WTC11 (cell line): Measurements from ENCODE around the gene RNF11. TPM values are rescaled to one million over a fixed set of nuclear protein-coding genes. Genes with fewer than 3 reads are reported as not detected.

Source experiments
- ATAC-seq: fragments of 200-7000 bp; cut with Tn5 transposase; 2 replicates; pipeline ENCODE4 v1.10.0; 2021; ENCODE audit warnings: mild to moderate bottlenecking, moderate library complexity
- CTCF ChIA-PET: fragments of 300-600 bp; sonication (Branson Sonifier 250); formaldehyde crosslinking; loops from one replicate; lab custom pipeline; 2021; ENCODE audit warnings: antibody characterized with exemption; lab: Charles Lee
- POLR2A ChIA-PET: fragments of 350-600 bp; sonication (Branson Sonifier 250); formaldehyde crosslinking; loops from one replicate; lab custom pipeline; 2021; ENCODE audit warnings: antibody characterized with exemption; lab: Charles Lee
- DNase-seq: peaks from one replicate; pipeline ENCODE4 v3.0.0; 2021; ENCODE audit warnings: low spot score
- H3K27ac Mint-ChIP-seq: 2 replicates; pipeline ENCODE4 v1.8.0; 2021; ENCODE audit warnings: mixed read lengths
- H3K27me3 Mint-ChIP-seq: 2 replicates; pipeline ENCODE4 v1.8.0; 2021; ENCODE audit warnings: low read depth, mild to moderate bottlenecking, moderate library complexity, mixed read lengths
- H3K36me3 Mint-ChIP-seq: 2 replicates; pipeline ENCODE4 v1.8.0; 2021; ENCODE audit warnings: mixed read lengths
- H3K4me1 Mint-ChIP-seq: 2 replicates; pipeline ENCODE4 v1.8.0; 2022; ENCODE audit warnings: mixed read lengths
- H3K4me3 Mint-ChIP-seq: 2 replicates; pipeline ENCODE4 v1.8.0; 2021; ENCODE audit warnings: mild to moderate bottlenecking, moderate library complexity, mixed read lengths
- H3K9me3 Mint-ChIP-seq: 2 replicates; pipeline ENCODE4 v1.8.0; 2021; ENCODE audit warnings: mixed read lengths
- ARID4B ChIP-seq: sonication (generic); formaldehyde crosslinking; IDR thresholded peaks from 2 replicates; pipeline ENCODE4 v1.8.0; 2023; ENCODE audit warnings: missing genetic modification reagents, mild to moderate bottlenecking, borderline replicate concordance
- CBFB ChIP-seq: sonication (generic); formaldehyde crosslinking; IDR thresholded peaks from 2 replicates; pipeline ENCODE4 v1.8.1; 2022; ENCODE audit warnings: mild to moderate bottlenecking, low read depth, missing genetic modification reagents
- FOXK1 ChIP-seq: sonication (generic); formaldehyde crosslinking; IDR thresholded peaks from 2 replicates; pipeline ENCODE4 v1.8.0; 2022; ENCODE audit warnings: mild to moderate bottlenecking, moderate library complexity, missing genetic modification reagents
- GABPB1 ChIP-seq: sonication (generic); formaldehyde crosslinking; IDR thresholded peaks from 2 replicates; pipeline ENCODE4 v1.8.1; 2023; ENCODE audit warnings: mild to moderate bottlenecking, missing genetic modification reagents
- HMGA2 ChIP-seq: fragments of 250-450 bp; sonication (Bioruptor Pico); IDR thresholded peaks from 2 replicates; pipeline ENCODE4 v1.4.0; 2021; ENCODE audit warnings: mild to moderate bottlenecking, moderate library complexity
- JAZF1 ChIP-seq: fragments of 250-450 bp; sonication (Bioruptor Pico); IDR thresholded peaks from 2 replicates; pipeline ENCODE4 v1.9.0; 2021; ENCODE audit warnings: moderate library complexity, mild to moderate bottlenecking, inconsistent platforms
- JUN ChIP-seq: sonication (generic); formaldehyde crosslinking; IDR thresholded peaks from 2 replicates; pipeline ENCODE4 v1.8.0; 2023; ENCODE audit warnings: mild to moderate bottlenecking, missing genetic modification reagents
- MAX ChIP-seq: sonication (generic); formaldehyde crosslinking; IDR thresholded peaks from 2 replicates; pipeline ENCODE4 v1.8.0; 2022; ENCODE audit warnings: mild to moderate bottlenecking, missing genetic modification reagents
- NFYB ChIP-seq: sonication (generic); formaldehyde crosslinking; conservative IDR thresholded peaks from 2 replicates; pipeline ENCODE4 v1.8.0; 2022; ENCODE audit warnings: low read depth, missing genetic modification reagents
- NR1H2 ChIP-seq: sonication (generic); formaldehyde crosslinking; IDR thresholded peaks from 2 replicates; pipeline ENCODE4 v1.9.0; 2021; ENCODE audit warnings: mild to moderate bottlenecking, moderate library complexity, missing genetic modification reagents
- RELA ChIP-seq: sonication (generic); formaldehyde crosslinking; IDR thresholded peaks from 2 replicates; pipeline ENCODE4 v1.8.1; 2022; ENCODE audit warnings: missing genetic modification reagents, mild to moderate bottlenecking, borderline replicate concordance
- RORB ChIP-seq: fragments of 250-450 bp; sonication (Bioruptor Pico); IDR thresholded peaks from 2 replicates; pipeline ENCODE4 v1.9.0; 2021; ENCODE audit warnings: mild to moderate bottlenecking
- SMAD3 ChIP-seq: sonication (generic); formaldehyde crosslinking; IDR thresholded peaks from 2 replicates; pipeline ENCODE4 v1.8.0; 2022; ENCODE audit warnings: missing genetic modification reagents, mild to moderate bottlenecking, borderline replicate concordance
- SP1 ChIP-seq: sonication (generic); formaldehyde crosslinking; conservative IDR thresholded peaks from 2 replicates; pipeline ENCODE4 v1.8.1; 2022; ENCODE audit warnings: missing genetic modification reagents
- TEAD4 ChIP-seq: sonication (generic); formaldehyde crosslinking; IDR thresholded peaks from 2 replicates; pipeline ENCODE4 v1.8.0; 2022; ENCODE audit warnings: mild to moderate bottlenecking, missing genetic modification reagents
- TP53 ChIP-seq: sonication (generic); formaldehyde crosslinking; IDR thresholded peaks from 2 replicates; pipeline ENCODE4 v1.8.1; 2023; ENCODE audit warnings: mild to moderate bottlenecking, missing genetic modification reagents
- ZNF219 ChIP-seq: sonication (generic); formaldehyde crosslinking; IDR thresholded peaks from 2 replicates; pipeline ENCODE4 v1.8.0; 2023; ENCODE audit warnings: missing genetic modification reagents, mild to moderate bottlenecking, borderline replicate concordance
- ZNF232 ChIP-seq: sonication (generic); formaldehyde crosslinking; IDR thresholded peaks from 2 replicates; pipeline ENCODE4 v1.8.0; 2022; ENCODE audit warnings: mild to moderate bottlenecking, missing genetic modification reagents
- ZNF512 ChIP-seq: sonication (generic); formaldehyde crosslinking; IDR thresholded peaks from 2 replicates; pipeline ENCODE4 v1.8.1; 2022; ENCODE audit warnings: missing genetic modification reagents, borderline replicate concordance
- total RNA-seq: library from RNA; stranded (reverse); gene quantifications from 3 replicates; pipeline ENCODE4 v1.2.3, GENCODE V29; 2021
- TF ChIP-seq, protein P1 (sequence below): fragments of 250-450 bp; sonication (Bioruptor Pico); IDR thresholded peaks from 2 replicates; pipeline ENCODE4 v2.1.2; 2022; ENCODE audit warnings: mild to moderate bottlenecking, moderate library complexity
- TF ChIP-seq, protein P2 (sequence below): sonication (generic); formaldehyde crosslinking; IDR thresholded peaks from 2 replicates; pipeline ENCODE4 v1.8.1; 2023; ENCODE audit warnings: mild to moderate bottlenecking, missing genetic modification reagents, borderline replicate concordance

Gene RNF11
- total RNA-seq, 1 experiment from 2014 or later = 46.1 TPM

DNA sequence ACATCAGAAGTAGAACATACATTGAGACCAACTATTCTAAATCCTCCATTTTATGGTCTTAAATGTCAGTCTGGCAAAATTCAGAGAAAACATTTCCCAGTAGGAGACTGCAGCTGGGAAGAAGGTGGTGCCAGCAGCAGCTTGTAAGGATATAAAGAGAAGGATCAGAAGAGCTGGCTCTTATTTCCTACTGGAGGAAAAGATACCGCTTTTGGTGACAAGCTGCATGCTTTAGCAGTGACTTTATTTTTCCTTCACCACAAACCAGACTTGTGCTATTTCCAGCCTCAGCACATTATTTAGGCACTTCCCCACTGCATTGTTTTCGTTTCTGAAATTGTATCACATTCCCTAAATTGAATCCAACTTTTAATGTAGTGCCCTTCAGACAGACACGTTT is 28.4 kb downstream of the RNF11 start:
- TF ChIP-seq TEAD4 (CRISPR knock-in tag) (no peak), TP53 (CRISPR knock-in tag) (no peak), ZNF512 (CRISPR knock-in tag) (no peak), ZNF219 (CRISPR knock-in tag) (no peak), HMGA2 (no peak), SP1 (CRISPR knock-in tag) (no peak), RELA (CRISPR knock-in tag) (no peak), JAZF1 (CRISPR knock-in tag) (no peak), SMAD3 (no peak)
- TF ChIP-seq, protein P1, sequence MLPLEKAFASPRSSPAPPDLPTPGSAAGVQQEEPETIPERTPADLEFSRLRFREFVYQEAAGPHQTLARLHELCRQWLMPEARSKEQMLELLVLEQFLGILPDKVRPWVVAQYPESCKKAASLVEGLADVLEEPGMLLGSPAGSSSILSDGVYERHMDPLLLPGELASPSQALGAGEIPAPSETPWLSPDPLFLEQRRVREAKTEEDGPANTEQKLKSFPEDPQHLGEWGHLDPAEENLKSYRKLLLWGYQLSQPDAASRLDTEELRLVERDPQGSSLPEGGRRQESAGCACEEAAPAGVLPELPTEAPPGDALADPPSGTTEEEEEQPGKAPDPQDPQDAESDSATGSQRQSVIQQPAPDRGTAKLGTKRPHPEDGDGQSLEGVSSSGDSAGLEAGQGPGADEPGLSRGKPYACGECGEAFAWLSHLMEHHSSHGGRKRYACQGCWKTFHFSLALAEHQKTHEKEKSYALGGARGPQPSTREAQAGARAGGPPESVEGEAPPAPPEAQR (CRISPR knock-in tag) = no peak
- ChIA-PET CTCF (interaction anchor here (0.6 kb wide), 1 partner anchor 32 kb away, joined by 3 read pairs; no protein-coding TSS in a partner anchor), POLR2A (no interaction called here)
- Mint-ChIP-seq H3K9me3 (no peaks in the 10 kb centered on the region), H3K27ac (peak overlapping the region; percentile 92), H3K27me3 (no peaks in the 10 kb centered on the region), H3K4me1 (peaks cover 24% of the 10 kb centered on the region), H3K36me3 (no peaks in the 10 kb centered on the region), H3K4me3 (no peak overlapping the region)
- DNase-seq (no peak), ATAC-seq (no peak)

GRCh38 chr1:51265618-51266017 is 29.5 kb downstream of the RNF11 start:
- ChIA-PET CTCF (no interaction called here), POLR2A (no interaction called here)
- DNase-seq (no peak), ATAC-seq (no peak)
- Mint-ChIP-seq H3K36me3 (peaks cover 6% of the 10 kb centered on the region), H3K4me1 (peaks cover 22% of the 10 kb centered on the region), H3K27me3 (no peaks in the 10 kb centered on the region), H3K4me3 (no peak overlapping the region), H3K9me3 (no peaks in the 10 kb centered on the region), H3K27ac (no peak overlapping the region)
- TF ChIP-seq RORB (CRISPR knock-in tag) (no peak), ARID4B (no peak), NR1H2 (CRISPR knock-in tag) (no peak), FOXK1 (CRISPR knock-in tag) (no peak), ZNF232 (CRISPR knock-in tag) (no peak), CBFB (CRISPR knock-in tag) (no peak), GABPB1 (CRISPR knock-in tag) (no peak), MAX (CRISPR knock-in tag) (no peak), JUN (no peak), NFYB (CRISPR knock-in tag) (no peak), ZNF512 (CRISPR knock-in tag) (no peak)
- TF ChIP-seq, protein P2, sequence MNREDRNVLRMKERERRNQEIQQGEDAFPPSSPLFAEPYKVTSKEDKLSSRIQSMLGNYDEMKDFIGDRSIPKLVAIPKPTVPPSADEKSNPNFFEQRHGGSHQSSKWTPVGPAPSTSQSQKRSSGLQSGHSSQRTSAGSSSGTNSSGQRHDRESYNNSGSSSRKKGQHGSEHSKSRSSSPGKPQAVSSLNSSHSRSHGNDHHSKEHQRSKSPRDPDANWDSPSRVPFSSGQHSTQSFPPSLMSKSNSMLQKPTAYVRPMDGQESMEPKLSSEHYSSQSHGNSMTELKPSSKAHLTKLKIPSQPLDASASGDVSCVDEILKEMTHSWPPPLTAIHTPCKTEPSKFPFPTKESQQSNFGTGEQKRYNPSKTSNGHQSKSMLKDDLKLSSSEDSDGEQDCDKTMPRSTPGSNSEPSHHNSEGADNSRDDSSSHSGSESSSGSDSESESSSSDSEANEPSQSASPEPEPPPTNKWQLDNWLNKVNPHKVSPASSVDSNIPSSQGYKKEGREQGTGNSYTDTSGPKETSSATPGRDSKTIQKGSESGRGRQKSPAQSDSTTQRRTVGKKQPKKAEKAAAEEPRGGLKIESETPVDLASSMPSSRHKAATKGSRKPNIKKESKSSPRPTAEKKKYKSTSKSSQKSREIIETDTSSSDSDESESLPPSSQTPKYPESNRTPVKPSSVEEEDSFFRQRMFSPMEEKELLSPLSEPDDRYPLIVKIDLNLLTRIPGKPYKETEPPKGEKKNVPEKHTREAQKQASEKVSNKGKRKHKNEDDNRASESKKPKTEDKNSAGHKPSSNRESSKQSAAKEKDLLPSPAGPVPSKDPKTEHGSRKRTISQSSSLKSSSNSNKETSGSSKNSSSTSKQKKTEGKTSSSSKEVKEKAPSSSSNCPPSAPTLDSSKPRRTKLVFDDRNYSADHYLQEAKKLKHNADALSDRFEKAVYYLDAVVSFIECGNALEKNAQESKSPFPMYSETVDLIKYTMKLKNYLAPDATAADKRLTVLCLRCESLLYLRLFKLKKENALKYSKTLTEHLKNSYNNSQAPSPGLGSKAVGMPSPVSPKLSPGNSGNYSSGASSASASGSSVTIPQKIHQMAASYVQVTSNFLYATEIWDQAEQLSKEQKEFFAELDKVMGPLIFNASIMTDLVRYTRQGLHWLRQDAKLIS = no peak
- TF ChIP-seq, protein P1 (CRISPR knock-in tag) = no peak
